Activated naive CD4-positive, alpha-beta T cell (primary cell): ENCODE measurements around the gene AGTR1.

Experiments
- DNase-seq, 4 experiments: peaks; one replicate each; lab custom pipeline; 2025; lab: John Stamatoyannopoulos, UW

The AGTR1 gene

GRCh38 chr3:148697306-148698189, at the start of gene AGTR1:
AGTR1 (plus strand) TSS chr3:148697903; CDS start chr3:148741036, 43,133 bp downstream.
- no peak for DNase-seq

- no peak for DNase-seq
Observed at GRCh38 chr3:148648685-148649352, 48.9 kb upstream of the AGTR1 start.

GRCh38 chr3:148651549-148651948, 46.2 kb upstream of the AGTR1 start:
- no peak for DNase-seq

GRCh38 chr3:148654433-148654832, 43.3 kb upstream of the AGTR1 start:
- DNase-seq = no peak

- DNase-seq = no peak
Observed at GRCh38 chr3:148657470-148657869, 40.2 kb upstream of the AGTR1 start.

GRCh38 chr3:148659512-148659911, 38.2 kb upstream of the AGTR1 start:
- no peak for DNase-seq

- no peak for DNase-seq
Observed at GRCh38 chr3:148680289-148680688, 17.4 kb upstream of the AGTR1 start.

GRCh38 chr3:148681080-148681479, 16.6 kb upstream of the AGTR1 start:
- no peak for DNase-seq

GRCh38 chr3:148682997-148683396, 14.7 kb upstream of the AGTR1 start:
- DNase-seq = no peak

- no peak for DNase-seq
Observed at GRCh38 chr3:148694116-148694515, 3.6 kb upstream of the AGTR1 start.

- no peak for DNase-seq
Observed at GRCh38 chr3:148698190-148698810, 597 bp downstream of the AGTR1 start.

GRCh38 chr3:148705314-148705713, 7.6 kb downstream of the AGTR1 start:
- DNase-seq = no peak

- no peak for DNase-seq
Observed at GRCh38 chr3:148707601-148708380, 10.1 kb downstream of the AGTR1 start.

GRCh38 chr3:148708409-148708808, 10.7 kb downstream of the AGTR1 start:
- no peak for DNase-seq

- DNase-seq = no peak
Observed at GRCh38 chr3:148709560-148710253, 12.0 kb downstream of the AGTR1 start.

- DNase-seq = no peak
Observed at GRCh38 chr3:148710665-148711064, 13.0 kb downstream of the AGTR1 start.

GRCh38 chr3:148711981-148712666, 14.4 kb downstream of the AGTR1 start:
- DNase-seq = no peak

- DNase-seq = no peak
Observed at GRCh38 chr3:148714521-148714920, 16.8 kb downstream of the AGTR1 start.

- no peak for DNase-seq
Observed at GRCh38 chr3:148716657-148717056, 19.0 kb downstream of the AGTR1 start.

- no peak for DNase-seq
Observed at GRCh38 chr3:148717885-148718561, 20.3 kb downstream of the AGTR1 start.
